Stimulated activated CD8-positive, alpha-beta memory T cell treated with anti-CD3 and anti-CD28 coated beads, Interleukin-4, amount 100 ng/mL, for 48 hours (primary cell): ENCODE measurements around the gene AMMECR1.
"Not testable (repeated sequence)": the region's sequence is repeated elsewhere in the genome, so short reads cannot be mapped to it uniquely, and the experiment has no call there.

Experiments used
- DNase-seq: peaks from one replicate; pipeline ENCODE4 v3.0.0-alpha.2; 2020

Gene AMMECR1

DNA sequence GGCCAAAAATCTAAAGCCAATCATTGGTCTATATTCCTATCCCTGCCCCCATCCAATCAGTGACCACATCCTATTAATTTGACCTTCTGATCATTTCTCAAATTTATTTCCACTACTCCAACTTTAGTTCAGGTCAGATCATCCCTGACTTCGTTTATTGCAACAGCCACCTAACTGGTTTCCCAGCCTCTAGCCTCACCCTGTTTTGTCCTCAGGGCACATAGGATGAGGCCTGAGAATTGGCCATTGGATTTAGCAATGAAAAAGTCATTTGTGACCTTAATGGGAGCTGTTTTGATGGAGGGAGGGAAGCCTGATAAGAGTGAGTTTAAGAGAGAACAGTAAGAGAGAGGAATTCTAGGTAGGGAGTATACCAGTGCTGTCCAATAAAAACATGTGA lies 155.0 kb downstream of the AMMECR1 start:
- no peak for DNase-seq

DNA sequence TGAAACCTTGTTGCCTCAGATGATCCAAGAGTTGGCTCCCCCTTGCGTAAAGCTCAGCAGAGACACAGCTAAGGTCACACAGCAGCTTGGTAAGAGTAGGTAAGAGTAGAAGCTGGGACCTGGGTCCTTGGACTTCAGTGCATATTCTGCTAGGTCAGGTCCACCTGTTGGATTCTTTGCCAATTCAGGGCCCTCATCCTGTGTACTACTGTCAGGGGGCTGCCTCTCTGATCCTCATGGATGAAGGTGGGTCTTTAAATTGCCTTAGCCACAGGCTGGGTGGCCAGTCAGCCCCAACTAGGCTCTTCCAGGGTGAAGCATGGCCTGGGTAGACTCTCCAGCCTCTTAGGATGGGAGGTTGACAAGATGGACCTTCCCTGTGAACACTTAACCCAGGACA lies 155.8 kb downstream of the AMMECR1 start:
- no peak for DNase-seq

DNA sequence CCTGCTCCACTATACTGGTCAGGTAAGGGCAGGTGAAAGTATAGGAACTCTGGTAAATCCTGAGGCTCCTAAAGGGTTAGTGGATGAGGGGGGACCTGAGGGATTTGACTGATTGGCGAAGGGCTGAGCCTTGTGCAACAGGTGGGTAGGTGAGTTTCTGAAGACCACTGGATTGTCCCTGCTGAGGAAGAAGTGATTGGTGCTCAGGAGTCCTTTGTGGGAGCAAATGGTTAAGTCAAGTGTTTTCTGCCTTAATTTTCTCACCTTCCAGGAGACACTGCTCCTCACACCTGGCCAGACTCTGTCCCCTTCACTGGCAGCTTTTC lies 156.6 kb downstream of the AMMECR1 start:
- DNase-seq = no peak

DNA sequence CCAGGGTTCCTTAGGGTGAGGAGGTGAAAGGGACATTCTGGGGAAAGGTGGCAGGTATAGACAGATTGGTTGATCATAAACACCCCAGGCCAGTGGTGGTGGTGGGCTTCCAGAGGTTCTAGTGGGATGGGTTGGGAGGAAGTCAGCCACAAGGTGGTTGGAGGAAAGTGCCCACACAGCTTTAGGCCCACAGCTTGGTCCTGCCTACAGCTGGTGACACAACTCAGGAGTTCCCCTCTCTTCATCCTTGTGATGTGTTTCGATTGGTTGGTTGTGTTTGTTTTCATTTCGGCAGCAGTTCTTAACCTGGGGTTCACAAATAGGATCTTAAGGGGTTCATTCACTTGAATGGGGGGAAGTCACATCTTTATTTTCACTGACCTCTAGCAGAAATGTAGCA lies 158.0 kb downstream of the AMMECR1 start:
- DNase-seq = no peak

DNA sequence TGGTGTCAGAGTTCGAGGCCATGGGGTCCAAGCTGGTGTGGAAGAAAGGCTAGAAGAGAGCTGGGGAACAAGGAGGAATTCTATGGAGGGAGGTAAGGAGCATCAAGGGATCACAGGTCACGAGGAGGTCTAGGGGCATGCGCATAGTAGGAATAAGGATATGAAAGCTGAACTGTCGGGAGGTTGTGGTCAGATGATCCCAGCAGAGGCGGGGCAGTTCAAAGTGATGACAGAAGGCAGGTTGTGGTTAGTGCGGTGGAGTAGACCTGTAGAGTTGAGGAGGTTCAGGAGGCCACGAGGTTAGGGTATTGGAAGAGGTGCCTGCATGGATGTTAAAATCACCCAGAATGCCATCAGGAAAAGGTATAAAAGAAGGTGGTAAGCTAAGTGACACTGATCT lies 158.7 kb downstream of the AMMECR1 start:
- no peak for DNase-seq

DNA sequence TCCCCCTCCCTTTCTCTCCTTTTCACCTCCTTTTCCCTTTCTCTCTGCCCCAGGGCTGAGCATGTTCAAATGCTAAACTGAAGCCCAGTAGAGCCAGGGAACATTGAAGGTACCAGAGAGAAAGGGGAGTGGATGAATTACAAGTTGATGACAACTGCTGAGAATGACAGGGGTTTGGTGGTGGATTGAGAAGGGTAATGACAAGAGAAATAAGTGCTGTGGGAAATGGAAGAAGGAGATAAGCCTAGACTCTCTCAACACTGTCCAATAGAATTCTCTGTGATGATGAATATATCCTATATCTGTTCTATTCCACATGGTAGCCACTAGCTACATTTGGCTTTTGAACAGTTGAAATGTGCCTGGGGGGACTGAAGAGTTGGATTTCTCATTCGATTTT lies 160.4 kb downstream of the AMMECR1 start:
- no peak for DNase-seq

DNA sequence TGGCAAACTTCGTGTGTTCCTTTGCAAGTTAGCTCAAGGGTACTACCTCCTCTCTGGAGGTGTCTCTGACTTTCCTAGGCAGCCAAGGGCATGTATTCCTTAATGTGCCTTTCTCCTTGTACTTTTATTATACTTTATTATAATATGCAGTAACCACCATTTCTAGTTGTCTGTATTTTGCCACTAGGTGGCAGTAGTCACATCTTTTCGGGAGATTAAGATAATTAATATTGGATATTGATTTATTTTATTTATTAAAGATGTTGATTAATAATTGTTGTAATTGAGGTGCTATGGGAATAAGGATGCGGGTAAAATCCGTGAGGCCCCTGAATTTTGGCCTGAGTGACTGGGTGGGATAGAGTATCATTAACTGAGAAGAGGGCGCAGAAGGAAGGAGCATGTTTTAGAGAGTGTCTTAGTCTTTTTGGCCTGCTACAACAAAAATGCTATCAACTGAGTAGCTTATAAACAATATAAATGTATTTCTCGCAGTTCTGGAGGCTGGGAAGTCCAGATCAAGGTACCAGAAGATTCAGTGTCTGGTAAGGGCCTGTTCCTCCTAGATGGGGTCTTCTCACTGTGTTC lies 161.6 kb downstream of the AMMECR1 start:
- no peak for DNase-seq

DNA sequence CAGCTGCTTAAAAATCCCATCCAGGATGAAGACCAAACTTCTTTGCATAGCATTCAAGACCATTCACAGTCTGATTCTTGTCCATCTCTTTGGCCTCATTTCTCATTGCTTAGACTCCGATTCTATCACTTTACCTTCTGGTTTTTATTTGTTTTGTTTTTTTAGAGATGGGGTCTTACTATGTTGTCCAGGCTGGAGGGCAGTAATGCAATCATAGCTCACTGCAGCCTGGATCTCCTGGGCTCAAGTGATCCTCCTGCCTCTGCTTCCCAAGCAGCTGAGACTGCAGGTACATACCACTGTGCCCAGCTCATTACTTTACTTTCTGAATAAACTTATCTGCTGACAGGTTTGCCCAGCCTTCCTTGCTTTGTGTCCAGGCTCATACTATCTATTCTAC lies 162.1 kb downstream of the AMMECR1 start:
- DNase-seq = no peak

DNA sequence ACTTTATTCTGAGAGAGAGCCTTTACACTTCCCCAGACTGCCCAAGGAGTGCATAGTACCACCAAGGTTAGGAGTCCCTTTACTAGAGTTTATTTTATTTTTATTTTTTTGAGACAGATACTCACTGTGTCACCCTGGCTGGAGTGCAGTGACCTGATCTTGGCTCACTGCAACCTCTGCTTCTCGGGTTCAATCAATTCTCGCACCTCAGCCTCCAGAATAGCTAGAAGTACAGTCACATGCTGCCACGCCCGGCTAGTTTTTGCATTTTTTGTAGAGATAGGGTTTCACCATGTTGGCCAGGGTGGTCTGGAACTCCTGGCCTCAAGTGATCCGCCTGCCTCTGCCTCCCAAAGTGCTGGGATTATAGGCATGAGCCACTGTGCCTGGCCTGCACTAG lies 163.6 kb downstream of the AMMECR1 start:
- not testable (repeated sequence) for DNase-seq

DNA sequence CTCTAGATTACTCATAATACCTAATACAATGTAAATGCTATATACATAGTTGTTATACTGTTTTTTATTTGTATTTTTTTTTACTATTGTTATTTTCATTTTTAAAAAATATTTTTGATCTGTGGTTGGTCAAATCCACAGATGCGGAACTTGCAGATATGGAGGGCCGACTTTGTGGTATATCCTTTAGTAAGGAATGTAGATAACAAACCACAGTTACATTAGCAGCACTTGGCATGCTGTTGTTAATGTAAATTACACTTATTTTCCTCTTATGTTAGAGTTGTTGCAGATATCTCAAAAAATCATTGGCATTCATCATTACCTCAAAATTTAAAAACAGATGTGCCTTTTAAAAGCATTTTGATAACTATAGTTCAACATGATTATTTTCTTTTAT lies 164.0 kb downstream of the AMMECR1 start:
- no peak for DNase-seq

DNA sequence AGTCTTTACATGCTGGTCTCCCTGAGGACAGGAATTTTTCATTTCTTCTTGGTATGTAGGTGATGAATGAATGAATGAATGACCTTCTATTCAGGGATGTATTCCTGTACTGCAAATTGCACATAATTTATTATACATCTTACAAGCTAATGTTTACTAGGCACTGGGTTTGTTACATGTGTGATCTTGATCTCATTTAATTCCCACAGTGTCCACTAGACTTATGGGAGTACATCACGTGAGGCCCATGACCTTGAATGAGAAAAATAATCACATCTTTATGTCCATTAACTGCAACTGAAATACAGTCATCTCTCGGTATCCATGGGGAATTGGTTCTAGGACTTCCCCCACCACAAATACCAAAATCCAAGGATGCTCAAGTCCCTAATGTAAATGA lies 164.6 kb downstream of the AMMECR1 start:
- no peak for DNase-seq

DNA sequence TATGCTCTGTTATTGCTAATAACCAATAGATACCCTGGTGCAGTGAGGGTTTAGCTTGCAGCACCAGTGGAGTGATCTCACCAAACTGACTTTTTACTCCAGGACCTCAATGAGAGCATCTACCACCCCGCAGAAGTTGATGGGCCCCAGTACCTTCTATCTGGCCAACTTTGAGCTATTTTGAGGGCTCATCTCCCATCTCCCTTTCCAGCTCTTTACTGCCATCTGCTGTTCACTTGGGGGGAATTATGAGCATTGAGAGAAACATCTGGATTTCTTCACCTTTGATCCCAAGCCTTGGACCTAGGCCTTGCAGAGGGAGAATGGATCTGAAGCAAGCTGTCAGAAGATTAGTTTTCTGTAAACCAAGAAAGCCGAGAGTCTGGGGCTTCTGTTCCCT lies 171.4 kb downstream of the AMMECR1 start:
- peak; percentile 25 for DNase-seq

DNA sequence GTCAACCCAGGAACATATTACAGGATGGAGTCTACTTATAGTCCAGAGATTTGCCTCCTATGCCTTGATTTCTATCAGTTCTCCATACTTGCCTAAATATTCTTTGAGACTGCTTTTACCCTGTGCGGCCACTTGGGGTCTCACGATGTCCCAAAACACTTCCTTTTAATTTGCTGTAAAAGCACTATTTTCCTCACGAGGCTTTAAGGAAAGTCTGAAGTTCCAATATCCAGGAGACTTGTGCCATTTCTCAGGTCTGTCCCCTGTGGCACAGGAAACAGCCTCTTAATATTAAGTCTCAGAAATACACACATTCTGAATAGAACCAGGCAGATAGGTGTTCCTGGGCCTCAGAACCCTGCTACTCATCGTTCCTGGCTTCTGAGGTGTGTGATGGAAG lies 172.0 kb downstream of the AMMECR1 start:
- peak; percentile 23 for DNase-seq

DNA sequence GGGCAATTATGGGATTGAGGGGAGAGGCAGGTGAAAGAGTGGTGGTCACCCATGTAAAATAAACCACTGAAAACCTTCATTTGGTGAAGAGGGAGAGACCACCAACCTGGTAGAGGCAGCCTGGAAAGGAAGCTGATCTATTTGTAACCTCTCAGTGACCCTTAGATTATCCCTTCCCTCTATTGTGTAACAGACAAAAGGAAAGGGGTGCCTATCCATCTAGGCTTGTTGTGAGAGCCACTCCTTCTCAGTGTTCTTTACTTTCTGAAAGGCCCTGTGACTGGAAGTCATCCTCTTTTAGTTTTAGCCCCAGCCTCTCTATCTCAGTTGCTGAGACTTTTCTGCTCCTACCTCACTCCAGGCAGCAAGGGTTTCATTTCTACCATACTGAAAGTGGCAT lies 172.6 kb downstream of the AMMECR1 start:
- DNase-seq = no peak
